ENCODE data around the gene CHST15. TPM values are rescaled to one million over a fixed set of nuclear protein-coding genes. Genes with fewer than 3 reads are reported as not detected.

The CHST15 gene
- total and polyA plus RNA-seq, 2 of the 4 experiments (the other 2 are of a cell fraction), result 0.14 to 0.18 TPM

- in situ Hi-C loops (cut with MboI; ENCODE audit: low sequenced_read_pairs), result no loop called here
- Histone ChIP-seq H3K4me1 (ENCODE audit: control insufficient read depth, insufficient read depth, low read length) (no peaks in the 10 kb centered on the region), H4K91ac (ENCODE audit: insufficient read depth, low read depth, low read length) (no peak overlapping the region), H3K18ac (ENCODE audit: low read depth, low read length) (no peak overlapping the region), H3K4me2 (ENCODE audit: low read depth, low read length) (no peak overlapping the region), H3K79me1 (ENCODE audit: low read depth in 1 of 2, low read length in 2 of 2) (no peaks in the 10 kb centered on the region), H3K56ac (ENCODE audit: extremely low read depth, insufficient read depth, low read length) (no peak overlapping the region), H2BK120ac (ENCODE audit: low read depth, low read length) (no peak overlapping the region), H4K5ac (ENCODE audit: low read depth, low read length) (no peak overlapping the region), H3K23ac (ENCODE audit: low read depth, low read length) (no peak overlapping the region), H3K4me3 (ENCODE audit: insufficient read depth, low read depth, low read length) (no peak overlapping the region), H2BK5ac (ENCODE audit: low read depth, low read length, poor library complexity, severe bottlenecking) (no peak overlapping the region), H4K20me1 (ENCODE audit: insufficient read depth, low read length) (no peaks in the 10 kb centered on the region), H4K8ac (ENCODE audit: low read depth in 2 of 2, low read length in 2 of 2) (no peak overlapping the region), H2BK15ac (ENCODE audit: low read depth, low read length) (no peak overlapping the region), H3K9me1 (ENCODE audit: insufficient read depth, low read length) (no peaks in the 10 kb centered on the region), H2AK5ac (ENCODE audit: low read depth, low read length) (no peak overlapping the region), H3K27me3 (ENCODE audit: control insufficient read depth, insufficient read depth, low read length) (no peaks in the 10 kb centered on the region), H3K4ac (ENCODE audit: low read depth, low read length) (no peak overlapping the region), H3K14ac (replicated peaks; ENCODE audit: low read depth, low read length) (no peak overlapping the region), H2AFZ (replicated peaks; ENCODE audit: low read length, poor library complexity) (no peak overlapping the region), H2BK20ac (ENCODE audit: low read depth, low read length) (no peak overlapping the region), H2AK9ac (replicated peaks; ENCODE audit: low read depth, low read length, poor library complexity) (no peak overlapping the region), H3K9ac (ENCODE audit: low read depth, low read length) (no peak overlapping the region), H3K36me3 (ENCODE audit: control insufficient read depth, insufficient read depth, low read length) (no peaks in the 10 kb centered on the region), H3K27ac (ENCODE audit: insufficient read depth, low read length) (no peak overlapping the region), H3K9me3 (ENCODE audit: control insufficient read depth, insufficient read depth, low read length) (peaks cover 9% of the 10 kb centered on the region)
- POLR2A ChIA-PET (ENCODE audit: unreplicated experiment), result no interaction called here
- CTCF ChIA-PET, result no interaction called here
- ATAC-seq (ENCODE audit: low read depth), result no peak
- TF ChIP-seq FOS (IDR thresholded peaks at IDR 0.05; ENCODE audit: low read depth, low read length) (no peak), SMC3 (IDR thresholded peaks at IDR 0.05; ENCODE audit: low read depth, low read length) (no peak), POLR2A (IDR thresholded peaks at IDR 0.05; ENCODE audit: low read depth, low read length) (no peak), RCOR1 (IDR thresholded peaks at IDR 0.05; ENCODE audit: insufficient replicate concordance, low read length) (no peak), NFE2L2 (IDR thresholded peaks at IDR 0.05; ENCODE audit: low read depth, low read length) (no peak), CHD1 (IDR thresholded peaks at IDR 0.05; ENCODE audit: low read depth, low read length) (no peak), MAZ (IDR thresholded peaks at IDR 0.05; ENCODE audit: borderline replicate concordance, low read depth, low read length) (no peak), CEBPB (IDR thresholded peaks at IDR 0.05; ENCODE audit: low read depth, low read length) (no peak), BHLHE40 (IDR thresholded peaks at IDR 0.05; ENCODE audit: low read depth, low read length) (no peak), RFX5 (IDR thresholded peaks at IDR 0.05; ENCODE audit: low read depth, low read length) (no peak), MAFK (IDR thresholded peaks at IDR 0.05; ENCODE audit: low read depth, low read length) (no peak), ELK1 (IDR thresholded peaks at IDR 0.05; ENCODE audit: borderline replicate concordance, low read depth, low read length) (no peak), USF2 (IDR thresholded peaks at IDR 0.05; ENCODE audit: low read depth, low read length) (no peak), CTCF (conservative IDR thresholded peaks at IDR 0.05; ENCODE audit: low read depth, low read length) (no peak), MXI1 (IDR thresholded peaks at IDR 0.05; ENCODE audit: borderline replicate concordance, low read depth, low read length) (no peak), RAD21 (IDR thresholded peaks at IDR 0.05; ENCODE audit: low read length) (no peak)
- dilution Hi-C loops (cut with HindIII; ENCODE audit: low sequenced_read_pairs, unreplicated experiment), result no loop called here
- no CpG with 5 or more reads among the region's 9 CpGs for WGBS, 2 experiments (ENCODE audit: extremely low coverage in 2 of 2, insufficient read length in 1 of 2)
- DNase-seq, result no peak
- BruUV-seq (replicated peaks), result no TSS peak
- intact Hi-C loops (cut with micrococcal nuclease), result no loop called here
Observed at GRCh38 chr10:124134251-124134893, 41.0 kb upstream of the CHST15 start.

Measured in IMR-90 (cell line).